WTC11 (cell line): ENCODE data around the gene VSIG10L2. TPM values are rescaled to one million over a fixed set of nuclear protein-coding genes. Genes with fewer than 3 reads are reported as not detected.

Experiments
- ATAC-seq: fragments of 200-7000 bp; cut with Tn5 transposase; 2 replicates; pipeline ENCODE4 v1.10.0; 2021; ENCODE audit warnings: mild to moderate bottlenecking, moderate library complexity
- CTCF ChIA-PET: fragments of 300-600 bp; sonication (Branson Sonifier 250); formaldehyde crosslinking; loops from one replicate; lab custom pipeline; 2021; ENCODE audit warnings: antibody characterized with exemption; lab: Charles Lee
- POLR2A ChIA-PET: fragments of 350-600 bp; sonication (Branson Sonifier 250); formaldehyde crosslinking; loops from one replicate; lab custom pipeline; 2021; ENCODE audit warnings: antibody characterized with exemption; lab: Charles Lee
- DNase-seq: peaks from one replicate; pipeline ENCODE4 v3.0.0; 2021; ENCODE audit warnings: low spot score
- H3K27ac Mint-ChIP-seq: 2 replicates; pipeline ENCODE4 v1.8.0; 2021; ENCODE audit warnings: mixed read lengths
- H3K27me3 Mint-ChIP-seq: 2 replicates; pipeline ENCODE4 v1.8.0; 2021; ENCODE audit warnings: low read depth, mild to moderate bottlenecking, moderate library complexity, mixed read lengths
- H3K36me3 Mint-ChIP-seq: 2 replicates; pipeline ENCODE4 v1.8.0; 2021; ENCODE audit warnings: mixed read lengths
- H3K4me1 Mint-ChIP-seq: 2 replicates; pipeline ENCODE4 v1.8.0; 2022; ENCODE audit warnings: mixed read lengths
- H3K4me3 Mint-ChIP-seq: 2 replicates; pipeline ENCODE4 v1.8.0; 2021; ENCODE audit warnings: mild to moderate bottlenecking, moderate library complexity, mixed read lengths
- H3K9me3 Mint-ChIP-seq: 2 replicates; pipeline ENCODE4 v1.8.0; 2021; ENCODE audit warnings: mixed read lengths
- ATF1 ChIP-seq: sonication (generic); formaldehyde crosslinking; IDR thresholded peaks from 2 replicates; pipeline ENCODE4 v1.8.1; 2023; ENCODE audit warnings: mild to moderate bottlenecking, moderate library complexity, missing genetic modification reagents
- CREM ChIP-seq: sonication (generic); formaldehyde crosslinking; IDR thresholded peaks from 2 replicates; pipeline ENCODE4 v1.8.1; 2022; ENCODE audit warnings: mild to moderate bottlenecking, missing genetic modification reagents, moderate library complexity
- ESRRA ChIP-seq: sonication (generic); formaldehyde crosslinking; IDR thresholded peaks from 2 replicates; pipeline ENCODE4 v1.8.1; 2022; ENCODE audit warnings: mild to moderate bottlenecking, missing genetic modification reagents, borderline replicate concordance
- GABPB1 ChIP-seq: sonication (generic); formaldehyde crosslinking; IDR thresholded peaks from 2 replicates; pipeline ENCODE4 v1.8.1; 2023; ENCODE audit warnings: mild to moderate bottlenecking, missing genetic modification reagents
- JAZF1 ChIP-seq: fragments of 250-450 bp; sonication (Bioruptor Pico); IDR thresholded peaks from 2 replicates; pipeline ENCODE4 v1.9.0; 2021; ENCODE audit warnings: moderate library complexity, mild to moderate bottlenecking, inconsistent platforms
- KAT7 ChIP-seq: sonication (generic); formaldehyde crosslinking; IDR thresholded peaks from 2 replicates; pipeline ENCODE4 v1.8.1; 2023; ENCODE audit warnings: missing genetic modification reagents, mild to moderate bottlenecking, borderline replicate concordance
- MXD4 ChIP-seq: fragments of 250-450 bp; sonication (Bioruptor Pico); IDR thresholded peaks from 2 replicates; pipeline ENCODE4 v1.8.0; 2021; ENCODE audit warnings: mild to moderate bottlenecking, moderate library complexity, borderline replicate concordance
- NFATC4 ChIP-seq: fragments of 250-450 bp; sonication (Bioruptor Pico); IDR thresholded peaks from 2 replicates; pipeline ENCODE4 v1.9.0; 2021; ENCODE audit warnings: mild to moderate bottlenecking
- NFE2L1 ChIP-seq: sonication (generic); formaldehyde crosslinking; IDR thresholded peaks from 2 replicates; pipeline ENCODE4 v1.8.1; 2023; ENCODE audit warnings: missing genetic modification reagents
- NR1H2 ChIP-seq: sonication (generic); formaldehyde crosslinking; IDR thresholded peaks from 2 replicates; pipeline ENCODE4 v1.9.0; 2021; ENCODE audit warnings: mild to moderate bottlenecking, moderate library complexity, missing genetic modification reagents
- NR2C2 ChIP-seq: sonication (generic); formaldehyde crosslinking; IDR thresholded peaks from 2 replicates; pipeline ENCODE4 v1.8.0; 2022; ENCODE audit warnings: mild to moderate bottlenecking, missing genetic modification reagents
- NR3C1 ChIP-seq: sonication (generic); formaldehyde crosslinking; conservative IDR thresholded peaks from 2 replicates; pipeline ENCODE4 v1.8.1; 2023; ENCODE audit warnings: low read depth, mild to moderate bottlenecking, missing genetic modification reagents
- SMAD4 ChIP-seq: sonication (generic); formaldehyde crosslinking; IDR thresholded peaks from 2 replicates; pipeline ENCODE4 v1.8.0; 2022; ENCODE audit warnings: mild to moderate bottlenecking, missing genetic modification reagents
- SP1 ChIP-seq: sonication (generic); formaldehyde crosslinking; conservative IDR thresholded peaks from 2 replicates; pipeline ENCODE4 v1.8.1; 2022; ENCODE audit warnings: missing genetic modification reagents
- TCF7 ChIP-seq: sonication (generic); formaldehyde crosslinking; IDR thresholded peaks from 2 replicates; pipeline ENCODE4 v1.8.0; 2022; ENCODE audit warnings: mild to moderate bottlenecking, low read depth, missing genetic modification reagents, moderate library complexity
- TEAD4 ChIP-seq: sonication (generic); formaldehyde crosslinking; IDR thresholded peaks from 2 replicates; pipeline ENCODE4 v1.8.0; 2022; ENCODE audit warnings: mild to moderate bottlenecking, missing genetic modification reagents
- ZNF121 ChIP-seq: sonication (generic); formaldehyde crosslinking; IDR thresholded peaks from 2 replicates; pipeline ENCODE4 v1.8.0; 2023; ENCODE audit warnings: missing genetic modification reagents
- ZNF416 ChIP-seq: fragments of 250-450 bp; sonication (Bioruptor Pico); IDR thresholded peaks from 2 replicates; pipeline ENCODE4 v1.9.0; 2021; ENCODE audit warnings: mild to moderate bottlenecking, inconsistent platforms
- total RNA-seq: library from RNA; stranded (reverse); gene quantifications from 3 replicates; pipeline ENCODE4 v1.2.3, GENCODE V29; 2021
- TF ChIP-seq, protein P1 (sequence below): sonication (generic); formaldehyde crosslinking; IDR thresholded peaks from 2 replicates; pipeline ENCODE4 v1.8.1; 2022; ENCODE audit warnings: missing genetic modification reagents, borderline replicate concordance
- TF ChIP-seq, protein P2 (sequence below): sonication (generic); formaldehyde crosslinking; IDR thresholded peaks from 2 replicates; pipeline ENCODE4 v1.8.0; 2023; ENCODE audit warnings: missing genetic modification reagents
- TF ChIP-seq, protein P3 (sequence below): sonication (generic); formaldehyde crosslinking; IDR thresholded peaks from 2 replicates; pipeline ENCODE4 v1.8.0; 2023; ENCODE audit warnings: mild to moderate bottlenecking, missing genetic modification reagents
- TF ChIP-seq, protein P4 (sequence below): sonication (generic); formaldehyde crosslinking; IDR thresholded peaks from 2 replicates; pipeline ENCODE4 v1.8.1; 2023; ENCODE audit warnings: mild to moderate bottlenecking, missing genetic modification reagents, moderate library complexity
- TF ChIP-seq, protein P5 (sequence below): sonication (generic); formaldehyde crosslinking; conservative IDR thresholded peaks from 2 replicates; pipeline ENCODE4 v1.8.1; 2023; ENCODE audit warnings: mild to moderate bottlenecking, low read depth, missing genetic modification reagents, moderate library complexity
- TF ChIP-seq, protein P6 (sequence below): sonication (generic); formaldehyde crosslinking; IDR thresholded peaks from 2 replicates; pipeline ENCODE4 v1.8.1; 2023; ENCODE audit warnings: mild to moderate bottlenecking, missing genetic modification reagents
- TF ChIP-seq, protein P7 (sequence below): sonication (generic); formaldehyde crosslinking; IDR thresholded peaks from 2 replicates; pipeline ENCODE4 v1.8.0; 2022; ENCODE audit warnings: mild to moderate bottlenecking, missing genetic modification reagents
- TF ChIP-seq, protein P8 (sequence below): fragments of 250-450 bp; sonication (Bioruptor Pico); IDR thresholded peaks from 2 replicates; pipeline ENCODE4 v1.9.0; 2021; ENCODE audit warnings: mild to moderate bottlenecking

The VSIG10L2 gene
- total RNA-seq, 1 experiment from 2014 or later: not detected

DNA sequence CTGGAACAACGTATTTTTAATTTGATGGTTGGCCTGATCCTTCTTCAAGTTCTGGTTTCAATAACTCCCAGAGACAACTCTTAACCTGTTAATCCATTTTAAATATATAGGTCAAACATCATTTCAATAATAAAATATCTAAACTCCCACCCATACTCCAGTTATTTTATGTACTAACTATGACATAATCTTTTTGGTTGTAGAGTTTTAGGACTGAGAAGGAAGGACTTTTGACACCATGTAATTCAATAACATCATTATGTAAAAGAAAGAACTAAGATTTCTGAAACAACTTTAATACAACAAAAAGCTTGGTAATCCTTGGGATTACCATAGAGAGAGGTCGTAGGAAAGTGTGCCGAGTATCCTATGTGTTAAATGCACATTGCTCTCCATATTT, 31.5 kb downstream of the VSIG10L2 start:
- TF ChIP-seq NR1H2 (no peak), NFATC4 (CRISPR knock-in tag) (no peak), NR2C2 (CRISPR knock-in tag) (no peak), SMAD4 (CRISPR knock-in tag) (no peak), ZNF121 (CRISPR knock-in tag) (no peak), NFE2L1 (no peak)
- TF ChIP-seq, protein P1, sequence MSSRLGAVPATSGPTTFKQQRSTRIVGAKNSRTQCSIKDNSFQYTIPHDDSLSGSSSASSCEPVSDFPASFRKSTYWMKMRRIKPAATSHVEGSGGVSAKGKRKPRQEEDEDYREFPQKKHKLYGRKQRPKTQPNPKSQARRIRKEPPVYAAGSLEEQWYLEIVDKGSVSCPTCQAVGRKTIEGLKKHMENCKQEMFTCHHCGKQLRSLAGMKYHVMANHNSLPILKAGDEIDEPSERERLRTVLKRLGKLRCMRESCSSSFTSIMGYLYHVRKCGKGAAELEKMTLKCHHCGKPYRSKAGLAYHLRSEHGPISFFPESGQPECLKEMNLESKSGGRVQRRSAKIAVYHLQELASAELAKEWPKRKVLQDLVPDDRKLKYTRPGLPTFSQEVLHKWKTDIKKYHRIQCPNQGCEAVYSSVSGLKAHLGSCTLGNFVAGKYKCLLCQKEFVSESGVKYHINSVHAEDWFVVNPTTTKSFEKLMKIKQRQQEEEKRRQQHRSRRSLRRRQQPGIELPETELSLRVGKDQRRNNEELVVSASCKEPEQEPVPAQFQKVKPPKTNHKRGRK: no peak
- TF ChIP-seq, protein P2, sequence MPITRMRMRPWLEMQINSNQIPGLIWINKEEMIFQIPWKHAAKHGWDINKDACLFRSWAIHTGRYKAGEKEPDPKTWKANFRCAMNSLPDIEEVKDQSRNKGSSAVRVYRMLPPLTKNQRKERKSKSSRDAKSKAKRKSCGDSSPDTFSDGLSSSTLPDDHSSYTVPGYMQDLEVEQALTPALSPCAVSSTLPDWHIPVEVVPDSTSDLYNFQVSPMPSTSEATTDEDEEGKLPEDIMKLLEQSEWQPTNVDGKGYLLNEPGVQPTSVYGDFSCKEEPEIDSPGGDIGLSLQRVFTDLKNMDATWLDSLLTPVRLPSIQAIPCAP: no peak
- TF ChIP-seq, protein P3, sequence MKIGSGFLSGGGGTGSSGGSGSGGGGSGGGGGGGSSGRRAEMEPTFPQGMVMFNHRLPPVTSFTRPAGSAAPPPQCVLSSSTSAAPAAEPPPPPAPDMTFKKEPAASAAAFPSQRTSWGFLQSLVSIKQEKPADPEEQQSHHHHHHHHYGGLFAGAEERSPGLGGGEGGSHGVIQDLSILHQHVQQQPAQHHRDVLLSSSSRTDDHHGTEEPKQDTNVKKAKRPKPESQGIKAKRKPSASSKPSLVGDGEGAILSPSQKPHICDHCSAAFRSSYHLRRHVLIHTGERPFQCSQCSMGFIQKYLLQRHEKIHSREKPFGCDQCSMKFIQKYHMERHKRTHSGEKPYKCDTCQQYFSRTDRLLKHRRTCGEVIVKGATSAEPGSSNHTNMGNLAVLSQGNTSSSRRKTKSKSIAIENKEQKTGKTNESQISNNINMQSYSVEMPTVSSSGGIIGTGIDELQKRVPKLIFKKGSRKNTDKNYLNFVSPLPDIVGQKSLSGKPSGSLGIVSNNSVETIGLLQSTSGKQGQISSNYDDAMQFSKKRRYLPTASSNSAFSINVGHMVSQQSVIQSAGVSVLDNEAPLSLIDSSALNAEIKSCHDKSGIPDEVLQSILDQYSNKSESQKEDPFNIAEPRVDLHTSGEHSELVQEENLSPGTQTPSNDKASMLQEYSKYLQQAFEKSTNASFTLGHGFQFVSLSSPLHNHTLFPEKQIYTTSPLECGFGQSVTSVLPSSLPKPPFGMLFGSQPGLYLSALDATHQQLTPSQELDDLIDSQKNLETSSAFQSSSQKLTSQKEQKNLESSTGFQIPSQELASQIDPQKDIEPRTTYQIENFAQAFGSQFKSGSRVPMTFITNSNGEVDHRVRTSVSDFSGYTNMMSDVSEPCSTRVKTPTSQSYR (CRISPR knock-in tag): no peak
- TF ChIP-seq, protein P4, sequence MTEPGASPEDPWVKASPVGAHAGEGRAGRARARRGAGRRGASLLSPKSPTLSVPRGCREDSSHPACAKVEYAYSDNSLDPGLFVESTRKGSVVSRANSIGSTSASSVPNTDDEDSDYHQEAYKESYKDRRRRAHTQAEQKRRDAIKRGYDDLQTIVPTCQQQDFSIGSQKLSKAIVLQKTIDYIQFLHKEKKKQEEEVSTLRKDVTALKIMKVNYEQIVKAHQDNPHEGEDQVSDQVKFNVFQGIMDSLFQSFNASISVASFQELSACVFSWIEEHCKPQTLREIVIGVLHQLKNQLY (CRISPR knock-in tag): no peak
- Mint-ChIP-seq H3K4me1 (peaks cover 32% of the 10 kb centered on the region), H3K36me3 (peaks cover 3% of the 10 kb centered on the region), H3K27ac (no peak overlapping the region), H3K9me3 (no peaks in the 10 kb centered on the region), H3K27me3 (no peaks in the 10 kb centered on the region), H3K4me3 (no peak overlapping the region)
- CTCF ChIA-PET: no interaction called here
- ATAC-seq (no peak), DNase-seq (no peak)
- POLR2A ChIA-PET: no interaction called here

DNA sequence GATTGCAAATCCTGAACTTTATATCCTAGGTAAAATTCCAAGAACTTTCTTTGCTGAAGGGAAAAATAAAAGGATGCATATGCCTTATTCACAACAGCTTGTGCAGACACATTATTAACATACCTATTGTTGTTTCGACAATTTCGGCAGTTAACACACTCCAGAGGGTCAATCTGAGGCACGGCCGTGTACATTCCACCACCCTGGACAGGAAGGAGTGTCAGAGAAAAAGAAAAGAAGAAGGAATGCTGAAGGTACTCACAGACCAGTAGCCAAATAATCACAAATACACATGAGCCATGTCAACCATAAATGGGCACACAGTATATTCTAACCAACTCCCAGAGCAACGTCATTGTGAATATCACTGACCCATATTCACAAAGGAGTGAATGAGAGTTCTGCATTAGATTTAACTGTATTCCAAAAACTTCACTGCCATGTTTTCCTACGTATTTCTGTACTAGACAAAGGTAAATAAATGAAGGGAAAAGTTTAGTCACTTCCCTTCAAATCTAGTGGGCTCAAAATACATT, 32.4 kb downstream of the VSIG10L2 start:
- DNase-seq: no peak
- Mint-ChIP-seq H3K27me3 (no peaks in the 10 kb centered on the region), H3K9me3 (no peaks in the 10 kb centered on the region), H3K36me3 (peaks cover 3% of the 10 kb centered on the region), H3K4me3 (no peak overlapping the region), H3K4me1 (peaks cover 32% of the 10 kb centered on the region), H3K27ac (no peak overlapping the region)
- ChIA-PET POLR2A (no interaction called here), CTCF (no interaction called here)
- no peak for ATAC-seq
- TF ChIP-seq NR3C1 (no peak), SP1 (CRISPR knock-in tag) (no peak), JAZF1 (CRISPR knock-in tag) (no peak), CREM (no peak), ESRRA (no peak), KAT7 (no peak), ATF1 (CRISPR knock-in tag) (no peak), GABPB1 (CRISPR knock-in tag) (no peak), TEAD4 (CRISPR knock-in tag) (no peak), TCF7 (CRISPR knock-in tag) (no peak), MXD4 (no peak), NFATC4 (CRISPR knock-in tag) (no peak), ZNF416 (CRISPR knock-in tag) (no peak)
- TF ChIP-seq, protein P5, sequence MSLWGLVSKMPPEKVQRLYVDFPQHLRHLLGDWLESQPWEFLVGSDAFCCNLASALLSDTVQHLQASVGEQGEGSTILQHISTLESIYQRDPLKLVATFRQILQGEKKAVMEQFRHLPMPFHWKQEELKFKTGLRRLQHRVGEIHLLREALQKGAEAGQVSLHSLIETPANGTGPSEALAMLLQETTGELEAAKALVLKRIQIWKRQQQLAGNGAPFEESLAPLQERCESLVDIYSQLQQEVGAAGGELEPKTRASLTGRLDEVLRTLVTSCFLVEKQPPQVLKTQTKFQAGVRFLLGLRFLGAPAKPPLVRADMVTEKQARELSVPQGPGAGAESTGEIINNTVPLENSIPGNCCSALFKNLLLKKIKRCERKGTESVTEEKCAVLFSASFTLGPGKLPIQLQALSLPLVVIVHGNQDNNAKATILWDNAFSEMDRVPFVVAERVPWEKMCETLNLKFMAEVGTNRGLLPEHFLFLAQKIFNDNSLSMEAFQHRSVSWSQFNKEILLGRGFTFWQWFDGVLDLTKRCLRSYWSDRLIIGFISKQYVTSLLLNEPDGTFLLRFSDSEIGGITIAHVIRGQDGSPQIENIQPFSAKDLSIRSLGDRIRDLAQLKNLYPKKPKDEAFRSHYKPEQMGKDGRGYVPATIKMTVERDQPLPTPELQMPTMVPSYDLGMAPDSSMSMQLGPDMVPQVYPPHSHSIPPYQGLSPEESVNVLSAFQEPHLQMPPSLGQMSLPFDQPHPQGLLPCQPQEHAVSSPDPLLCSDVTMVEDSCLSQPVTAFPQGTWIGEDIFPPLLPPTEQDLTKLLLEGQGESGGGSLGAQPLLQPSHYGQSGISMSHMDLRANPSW (CRISPR knock-in tag): no peak
- TF ChIP-seq, protein P6, sequence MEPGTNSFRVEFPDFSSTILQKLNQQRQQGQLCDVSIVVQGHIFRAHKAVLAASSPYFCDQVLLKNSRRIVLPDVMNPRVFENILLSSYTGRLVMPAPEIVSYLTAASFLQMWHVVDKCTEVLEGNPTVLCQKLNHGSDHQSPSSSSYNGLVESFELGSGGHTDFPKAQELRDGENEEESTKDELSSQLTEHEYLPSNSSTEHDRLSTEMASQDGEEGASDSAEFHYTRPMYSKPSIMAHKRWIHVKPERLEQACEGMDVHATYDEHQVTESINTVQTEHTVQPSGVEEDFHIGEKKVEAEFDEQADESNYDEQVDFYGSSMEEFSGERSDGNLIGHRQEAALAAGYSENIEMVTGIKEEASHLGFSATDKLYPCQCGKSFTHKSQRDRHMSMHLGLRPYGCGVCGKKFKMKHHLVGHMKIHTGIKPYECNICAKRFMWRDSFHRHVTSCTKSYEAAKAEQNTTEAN (CRISPR knock-in tag): no peak
- TF ChIP-seq, protein P7, sequence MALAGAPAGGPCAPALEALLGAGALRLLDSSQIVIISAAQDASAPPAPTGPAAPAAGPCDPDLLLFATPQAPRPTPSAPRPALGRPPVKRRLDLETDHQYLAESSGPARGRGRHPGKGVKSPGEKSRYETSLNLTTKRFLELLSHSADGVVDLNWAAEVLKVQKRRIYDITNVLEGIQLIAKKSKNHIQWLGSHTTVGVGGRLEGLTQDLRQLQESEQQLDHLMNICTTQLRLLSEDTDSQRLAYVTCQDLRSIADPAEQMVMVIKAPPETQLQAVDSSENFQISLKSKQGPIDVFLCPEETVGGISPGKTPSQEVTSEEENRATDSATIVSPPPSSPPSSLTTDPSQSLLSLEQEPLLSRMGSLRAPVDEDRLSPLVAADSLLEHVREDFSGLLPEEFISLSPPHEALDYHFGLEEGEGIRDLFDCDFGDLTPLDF (CRISPR knock-in tag): no peak
- TF ChIP-seq, protein P8, sequence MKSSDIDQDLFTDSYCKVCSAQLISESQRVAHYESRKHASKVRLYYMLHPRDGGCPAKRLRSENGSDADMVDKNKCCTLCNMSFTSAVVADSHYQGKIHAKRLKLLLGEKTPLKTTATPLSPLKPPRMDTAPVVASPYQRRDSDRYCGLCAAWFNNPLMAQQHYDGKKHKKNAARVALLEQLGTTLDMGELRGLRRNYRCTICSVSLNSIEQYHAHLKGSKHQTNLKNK (CRISPR knock-in tag): no peak
